ENCODE measurements around the gene TRAPPC2B. TPM values are rescaled to one million over a fixed set of nuclear protein-coding genes. Genes with fewer than 3 reads are reported as not detected.
"Not testable (repeated sequence)": the region's sequence is repeated elsewhere in the genome, so short reads cannot be mapped to it uniquely, and the experiment has no call there.

The TRAPPC2B gene
- polyA plus RNA-seq, 3 donors = 7.4 to 13.9 (median 11.5) TPM

- peaks cover 15 to 74% of the 10 kb centered on the region in 2 donors for H3K36me3 ChIP-seq (replicated peaks in 1 of 2; ENCODE audit: control insufficient read depth in 1 of 2, insufficient read depth in 2 of 2, low read length in 2 of 2)
- WGBS (ENCODE audit: insufficient coverage) = 96% methylated on average over 6 of the region's 6 CpGs
- H4K20me1 ChIP-seq (ENCODE audit: insufficient read depth, low read length) = no peaks in the 10 kb centered on the region
- DNase-seq = no peak
- Mint-ChIP-seq H3K9me3 (peaks cover 67 to 92% (median 75%) of the 10 kb centered on the region in 7 donors), H3K4me3 (no peak overlapping the region), H3K27ac (no peak overlapping the region), H3K27me3 (ENCODE audit: low read depth in 3 of 3) (no peaks in the 10 kb centered on the region), H3K4me1 (no peaks in the 10 kb centered on the region), H3K36me3 (peaks cover 63 to 72% of the 10 kb centered on the region in 2 donors)
- H3K4me1 ChIP-seq (ENCODE audit: control insufficient read depth in 1 of 2, insufficient read depth in 2 of 2, low read length in 2 of 2) = no peaks in the 10 kb centered on the region
- intact Hi-C loops (cut with micrococcal nuclease) = no loop called here
- H3K4me3 ChIP-seq (replicated peaks in 1 of 3; ENCODE audit: low read depth in 2 of 3, low read length in 3 of 3) = no peak overlapping the region
- H3K27ac ChIP-seq (ENCODE audit: low read depth in 1 of 2, low read length in 2 of 2) = no peak overlapping the region
- no peak for TF ChIP-seq CTCF (IDR thresholded peaks at IDR 0.05)
- H3K9ac ChIP-seq (ENCODE audit: insufficient read depth, low read length, poor library complexity, severe bottlenecking) = no peak overlapping the region
- H3K9me3 ChIP-seq (replicated peaks in 1 of 2; ENCODE audit: control insufficient read depth in 1 of 2, insufficient read depth in 1 of 2, low read length in 2 of 2) = peaks cover 63 to 82% of the 10 kb centered on the region in 2 donors
- H3K79me2 ChIP-seq (ENCODE audit: insufficient read depth, low read length) = no peaks in the 10 kb centered on the region
- H2AFZ ChIP-seq (ENCODE audit: insufficient read depth, low read depth, low read length, poor library complexity, severe bottlenecking) = no peak overlapping the region
- no peak overlapping the region for H3K4me2 ChIP-seq (replicated peaks; ENCODE audit: extremely low read depth, low read length, poor library complexity, severe bottlenecking)
- H3K27me3 ChIP-seq (ENCODE audit: control insufficient read depth in 2 of 2, insufficient read depth in 2 of 2, low read length in 2 of 2) = no peaks in the 10 kb centered on the region
These were observed 10.8 kb downstream of the TRAPPC2B start for GRCh38 chr19:57374179-57374578.

- H4K20me1 ChIP-seq (ENCODE audit: insufficient read depth, low read length); H3K27ac ChIP-seq (ENCODE audit: low read depth in 1 of 2, low read length in 2 of 2); H3K79me2 ChIP-seq (ENCODE audit: insufficient read depth, low read length); H3K27me3 Mint-ChIP-seq (ENCODE audit: low read depth in 3 of 3); H3K9ac ChIP-seq (ENCODE audit: insufficient read depth, low read length, poor library complexity, severe bottlenecking); intact Hi-C loops (cut with micrococcal nuclease); DNase-seq; H3K4me3 ChIP-seq (replicated peaks in 1 of 3; ENCODE audit: low read depth in 2 of 3, low read length in 3 of 3); H3K4me2 ChIP-seq (replicated peaks; ENCODE audit: extremely low read depth, low read length, poor library complexity, severe bottlenecking); H3K4me1 ChIP-seq (ENCODE audit: control insufficient read depth in 1 of 2, insufficient read depth in 2 of 2, low read length in 2 of 2); H2AFZ ChIP-seq (ENCODE audit: insufficient read depth, low read depth, low read length, poor library complexity, severe bottlenecking); H3K4me3 Mint-ChIP-seq; H3K27me3 ChIP-seq (ENCODE audit: control insufficient read depth in 2 of 2, insufficient read depth in 2 of 2, low read length in 2 of 2); H3K4me1 Mint-ChIP-seq: not testable (repeated sequence)
- Mint-ChIP-seq H3K36me3 (peaks cover 63 to 72% of the 10 kb centered on the region in 2 donors), H3K27ac (peak overlapping the region in 1 of 7 donors; percentile 63), H3K9me3 (peaks cover 71 to 93% (median 76%) of the 10 kb centered on the region in 7 donors)
- 100% methylated on average over 1 of the region's 2 CpGs for WGBS (ENCODE audit: insufficient coverage)
- H3K36me3 ChIP-seq (replicated peaks in 1 of 2; ENCODE audit: control insufficient read depth in 1 of 2, insufficient read depth in 2 of 2, low read length in 2 of 2) = peaks cover 15 to 74% of the 10 kb centered on the region in 2 donors
- H3K9me3 ChIP-seq (replicated peaks in 1 of 2; ENCODE audit: control insufficient read depth in 1 of 2, insufficient read depth in 1 of 2, low read length in 2 of 2) = peaks cover 65 to 86% of the 10 kb centered on the region in 2 donors
These were observed 11.3 kb downstream of the TRAPPC2B start for GRCh38 chr19:57374647-57375046.

All from CD14-positive monocyte (primary cell).